ENCODE measurements around the gene ZDHHC14.
"Not testable (repeated sequence)": the region's sequence is repeated elsewhere in the genome, so short reads cannot be mapped to it uniquely, and the experiment has no call there.

The ZDHHC14 gene

DNA sequence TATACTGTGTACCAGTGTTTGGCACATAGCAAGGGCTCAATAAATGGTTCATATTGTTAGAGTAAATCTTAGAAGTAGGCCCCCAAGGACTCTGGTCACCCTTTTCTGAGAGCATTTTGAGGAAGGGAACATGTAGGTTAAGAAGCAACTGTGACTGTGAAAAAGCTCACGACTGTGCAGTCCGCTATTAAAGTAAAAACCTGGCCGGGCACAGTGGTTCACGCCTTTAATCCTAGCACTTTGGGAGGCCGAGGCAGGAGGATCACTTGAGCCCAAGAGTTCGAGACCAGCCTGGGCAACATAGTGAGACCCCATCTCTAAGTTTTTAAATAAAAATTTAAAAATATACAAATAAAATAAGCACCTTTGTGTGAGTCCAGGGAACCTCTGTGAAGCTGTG, 5.0 kb downstream of the ZDHHC14 start:
- DNase-seq (ENCODE audit: low spot score), result no peak
- H3K36me3 Mint-ChIP-seq (ENCODE audit: low read depth), result peaks cover 18% of the 10 kb centered on the region
- H3K9me3 Mint-ChIP-seq, result peaks cover 10% of the 10 kb centered on the region
- peaks cover 18% of the 10 kb centered on the region for H3K4me1 Mint-ChIP-seq (ENCODE audit: low read depth)
- peaks cover 8% of the 10 kb centered on the region for H3K27me3 Mint-ChIP-seq (ENCODE audit: low read depth)
- H3K4me3 Mint-ChIP-seq, result no peak overlapping the region
- H3K27ac Mint-ChIP-seq, result no peak overlapping the region

GRCh38 chr6:157386454-157386853, 5.5 kb downstream of the ZDHHC14 start:
- Mint-ChIP-seq H3K36me3 (ENCODE audit: low read depth) (peaks cover 20% of the 10 kb centered on the region), H3K27ac (no peak overlapping the region), H3K27me3 (ENCODE audit: low read depth) (peaks cover 8% of the 10 kb centered on the region), H3K4me1 (ENCODE audit: low read depth) (peaks cover 18% of the 10 kb centered on the region), H3K9me3 (peaks cover 14% of the 10 kb centered on the region), H3K4me3 (no peak overlapping the region)
- no peak for DNase-seq (ENCODE audit: low spot score)

GRCh38 chr6:157388924-157389323, 7.9 kb downstream of the ZDHHC14 start:
- H3K27ac Mint-ChIP-seq, result no peak overlapping the region
- H3K9me3 Mint-ChIP-seq, result peaks cover 20% of the 10 kb centered on the region
- peaks cover 15% of the 10 kb centered on the region for H3K36me3 Mint-ChIP-seq (ENCODE audit: low read depth)

GRCh38 chr6:157390273-157391060, 9.5 kb downstream of the ZDHHC14 start:
- H3K9me3 Mint-ChIP-seq, result peaks cover 20% of the 10 kb centered on the region
- H3K36me3 Mint-ChIP-seq (ENCODE audit: low read depth), result peaks cover 18% of the 10 kb centered on the region
- H3K4me3 Mint-ChIP-seq, result no peak overlapping the region
- peaks cover 7% of the 10 kb centered on the region for H3K4me1 Mint-ChIP-seq (ENCODE audit: low read depth)
- H3K27ac Mint-ChIP-seq, result no peak overlapping the region
- no peaks in the 10 kb centered on the region for H3K27me3 Mint-ChIP-seq (ENCODE audit: low read depth)
- DNase-seq (ENCODE audit: low spot score), result no peak

More at GRCh38 chr6:157388924-157389323, 7.9 kb downstream of the ZDHHC14 start:
- Mint-ChIP-seq H3K27me3 (ENCODE audit: low read depth) (no peaks in the 10 kb centered on the region), H3K4me1 (ENCODE audit: low read depth) (peaks cover 12% of the 10 kb centered on the region), H3K4me3 (no peak overlapping the region)
- no peak for DNase-seq (ENCODE audit: low spot score)

GRCh38 chr6:157392927-157393668, 12.1 kb downstream of the ZDHHC14 start:
- Mint-ChIP-seq H3K36me3 (ENCODE audit: low read depth) (peaks cover 18% of the 10 kb centered on the region), H3K27ac (no peak overlapping the region), H3K9me3 (peaks cover 20% of the 10 kb centered on the region), H3K27me3 (ENCODE audit: low read depth) (no peaks in the 10 kb centered on the region), H3K4me1 (ENCODE audit: low read depth) (peaks cover 4% of the 10 kb centered on the region), H3K4me3 (no peak overlapping the region)
- DNase-seq (ENCODE audit: low spot score), result no peak

GRCh38 chr6:157393669-157394327, 12.8 kb downstream of the ZDHHC14 start:
- DNase-seq (ENCODE audit: low spot score), result no peak
- Mint-ChIP-seq H3K27me3 (ENCODE audit: low read depth) (no peaks in the 10 kb centered on the region), H3K27ac (no peak overlapping the region), H3K9me3 (peaks cover 20% of the 10 kb centered on the region), H3K4me3 (no peak overlapping the region), H3K36me3 (ENCODE audit: low read depth) (peaks cover 18% of the 10 kb centered on the region), H3K4me1 (ENCODE audit: low read depth) (peaks cover 4% of the 10 kb centered on the region)

- DNase-seq (ENCODE audit: low spot score); H3K27ac Mint-ChIP-seq; H3K4me3 Mint-ChIP-seq; H3K4me1 Mint-ChIP-seq (ENCODE audit: low read depth); H3K27me3 Mint-ChIP-seq (ENCODE audit: low read depth): not testable (repeated sequence)
- Mint-ChIP-seq H3K9me3 (peaks cover 15% of the 10 kb centered on the region), H3K36me3 (ENCODE audit: low read depth) (peaks cover 13% of the 10 kb centered on the region)
Observed at GRCh38 chr6:157395199-157395598, 14.2 kb downstream of the ZDHHC14 start.

GRCh38 chr6:157396026-157396425, 15.0 kb downstream of the ZDHHC14 start:
- peaks cover 9% of the 10 kb centered on the region for H3K9me3 Mint-ChIP-seq
- peaks cover 4% of the 10 kb centered on the region for H3K4me1 Mint-ChIP-seq (ENCODE audit: low read depth)
- H3K27ac Mint-ChIP-seq, result no peak overlapping the region
- peaks cover 8% of the 10 kb centered on the region for H3K36me3 Mint-ChIP-seq (ENCODE audit: low read depth)
- DNase-seq (ENCODE audit: low spot score), result no peak
- H3K27me3 Mint-ChIP-seq (ENCODE audit: low read depth), result no peaks in the 10 kb centered on the region
- H3K4me3 Mint-ChIP-seq, result no peak overlapping the region

DNA sequence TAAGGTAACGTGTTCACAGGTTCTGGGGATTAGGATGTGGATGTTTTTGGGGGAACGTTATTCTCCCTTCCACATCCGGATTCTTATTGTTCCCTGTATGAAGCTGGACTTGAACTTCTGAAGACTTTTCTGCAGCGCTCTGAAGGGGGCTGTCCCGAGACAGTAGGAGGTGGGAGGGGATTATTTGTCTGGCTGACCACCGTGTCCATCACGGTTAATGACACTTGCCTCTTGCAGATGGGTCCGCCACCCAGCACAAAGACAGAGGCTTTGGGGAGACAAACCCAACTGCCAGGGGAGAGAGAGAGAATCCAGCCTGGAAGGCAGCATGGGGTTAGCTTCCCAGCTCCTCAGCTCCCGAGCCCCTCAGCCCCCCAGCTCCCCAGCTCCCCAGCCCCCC, 16.7 kb downstream of the ZDHHC14 start:
- DNase-seq (ENCODE audit: low spot score), result no peak
- peaks cover 4% of the 10 kb centered on the region for H3K36me3 Mint-ChIP-seq (ENCODE audit: low read depth)
- H3K4me3 Mint-ChIP-seq, result no peak overlapping the region
- no peak overlapping the region for H3K27ac Mint-ChIP-seq
- H3K27me3 Mint-ChIP-seq (ENCODE audit: low read depth), result no peaks in the 10 kb centered on the region
- no peaks in the 10 kb centered on the region for H3K9me3 Mint-ChIP-seq
- peaks cover 3% of the 10 kb centered on the region for H3K4me1 Mint-ChIP-seq (ENCODE audit: low read depth)

- peaks cover 3% of the 10 kb centered on the region for H3K4me1 Mint-ChIP-seq (ENCODE audit: low read depth)
- peaks cover 4% of the 10 kb centered on the region for H3K36me3 Mint-ChIP-seq (ENCODE audit: low read depth)
- H3K27me3 Mint-ChIP-seq (ENCODE audit: low read depth), result no peaks in the 10 kb centered on the region
- DNase-seq (ENCODE audit: low spot score), result no peak
- H3K4me3 Mint-ChIP-seq, result no peak overlapping the region
- H3K9me3 Mint-ChIP-seq, result no peaks in the 10 kb centered on the region
- no peak overlapping the region for H3K27ac Mint-ChIP-seq
Observed at GRCh38 chr6:157398151-157398550, 17.2 kb downstream of the ZDHHC14 start.

DNA sequence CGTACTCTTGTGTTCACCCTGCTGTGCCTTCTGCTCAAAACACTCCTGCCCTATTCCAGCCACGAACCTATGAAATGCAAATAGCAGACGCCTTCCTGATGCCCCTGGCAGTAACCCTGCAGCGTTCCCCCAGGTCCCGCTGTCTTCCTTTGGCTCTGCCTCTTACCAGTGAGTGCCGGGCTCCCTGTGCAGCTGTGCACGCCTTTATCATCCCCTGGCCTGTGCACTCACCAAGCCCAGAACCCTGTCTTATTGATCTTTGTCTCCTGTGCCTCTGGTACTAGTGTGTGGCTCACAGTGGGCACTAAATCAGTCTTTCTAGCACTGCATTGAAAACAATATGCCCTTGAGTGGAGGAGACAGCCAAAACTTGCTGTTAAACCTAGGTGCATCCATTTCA, 19.7 kb downstream of the ZDHHC14 start:
- Mint-ChIP-seq H3K27ac (no peak overlapping the region), H3K4me1 (ENCODE audit: low read depth) (no peaks in the 10 kb centered on the region), H3K27me3 (ENCODE audit: low read depth) (no peaks in the 10 kb centered on the region), H3K36me3 (ENCODE audit: low read depth) (no peaks in the 10 kb centered on the region), H3K9me3 (no peaks in the 10 kb centered on the region), H3K4me3 (no peak overlapping the region)
- no peak for DNase-seq (ENCODE audit: low spot score)

GRCh38 chr6:157401734-157402338, 20.8 kb downstream of the ZDHHC14 start:
- H3K4me3 Mint-ChIP-seq, result no peak overlapping the region
- no peak overlapping the region for H3K27ac Mint-ChIP-seq
- H3K36me3 Mint-ChIP-seq (ENCODE audit: low read depth), result no peaks in the 10 kb centered on the region
- H3K27me3 Mint-ChIP-seq (ENCODE audit: low read depth), result no peaks in the 10 kb centered on the region
- H3K4me1 Mint-ChIP-seq (ENCODE audit: low read depth), result no peaks in the 10 kb centered on the region
- H3K9me3 Mint-ChIP-seq, result no peaks in the 10 kb centered on the region
- DNase-seq (ENCODE audit: low spot score), result no peak

- Mint-ChIP-seq H3K9me3 (no peaks in the 10 kb centered on the region), H3K27me3 (ENCODE audit: low read depth) (no peaks in the 10 kb centered on the region), H3K36me3 (ENCODE audit: low read depth) (no peaks in the 10 kb centered on the region), H3K27ac (no peak overlapping the region), H3K4me1 (ENCODE audit: low read depth) (no peaks in the 10 kb centered on the region), H3K4me3 (no peak overlapping the region)
- DNase-seq (ENCODE audit: low spot score), result no peak
Observed at GRCh38 chr6:157402996-157403685, 22.2 kb downstream of the ZDHHC14 start.
